NCI-H524 (cell line): ENCODE measurements around the gene HTR5A.

Experiments used
- DNase-seq, 2 experiments: peaks; one replicate each; lab custom pipeline; 2025; lab: John Stamatoyannopoulos, UW

HTR5A gene

DNA sequence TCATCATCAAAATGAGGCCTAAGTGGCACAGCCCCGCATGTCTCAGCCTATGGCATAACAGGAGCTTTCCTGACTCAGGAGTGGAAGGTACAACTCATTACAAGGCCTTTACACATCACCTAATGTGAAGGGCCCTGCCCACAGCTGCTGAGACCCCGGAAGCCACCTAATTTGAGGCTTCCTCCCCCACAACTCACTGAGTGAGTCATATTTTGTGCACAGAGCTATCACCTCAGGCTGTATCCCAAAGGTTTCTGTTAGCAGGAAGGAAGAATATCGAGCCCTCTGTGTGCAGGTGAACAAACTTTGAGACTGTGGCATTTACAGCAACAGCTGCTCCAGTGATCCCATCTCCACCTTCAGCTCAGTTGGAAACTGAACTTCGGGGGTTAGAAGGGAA is 20.6 kb downstream of the HTR5A start:
- DNase-seq, result no peak

DNA sequence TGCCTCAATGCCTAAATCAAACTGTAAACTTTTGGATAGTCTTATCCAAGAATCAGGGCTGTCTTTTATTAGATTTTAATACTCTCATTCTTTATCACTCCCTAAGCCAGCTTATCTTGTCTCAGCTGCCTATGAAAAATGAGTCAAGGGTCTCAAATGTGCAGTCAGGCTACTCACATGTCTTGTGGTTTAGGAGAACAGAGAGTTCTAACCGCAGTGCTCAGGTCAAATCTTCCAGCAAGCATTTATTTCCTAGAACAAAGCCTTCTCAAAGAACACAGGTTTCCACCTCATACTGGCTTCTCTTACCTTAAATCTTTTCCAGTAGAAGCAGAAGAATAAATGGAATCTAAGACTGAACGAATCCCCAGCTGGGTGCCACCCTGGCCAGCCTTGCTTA is 23.5 kb downstream of the HTR5A start:
- no peak for DNase-seq

DNA sequence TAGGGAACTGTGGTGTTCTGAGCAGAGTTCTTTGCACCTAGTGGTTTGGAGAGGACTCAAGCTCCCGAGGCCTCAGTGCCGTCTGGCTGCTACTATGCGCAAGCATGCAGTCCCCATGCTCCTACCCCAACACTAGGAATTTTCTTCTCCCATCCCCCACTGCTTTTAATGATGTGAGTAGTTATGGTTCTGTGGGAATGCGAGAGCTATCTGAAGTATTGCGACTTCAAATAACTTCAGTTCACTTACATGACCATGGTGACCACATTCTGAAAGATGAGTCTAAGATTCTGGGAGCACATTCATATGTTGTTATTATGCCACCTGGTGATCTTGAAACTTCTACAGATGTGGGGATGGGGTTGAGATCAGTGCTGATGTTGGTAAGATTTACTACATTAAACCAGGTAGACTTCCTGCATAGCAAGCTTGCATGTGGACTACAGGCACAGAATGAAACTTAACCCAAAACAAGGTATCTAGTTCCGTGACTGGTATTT is 24.6 kb downstream of the HTR5A start:
- DNase-seq, result no peak

DNA sequence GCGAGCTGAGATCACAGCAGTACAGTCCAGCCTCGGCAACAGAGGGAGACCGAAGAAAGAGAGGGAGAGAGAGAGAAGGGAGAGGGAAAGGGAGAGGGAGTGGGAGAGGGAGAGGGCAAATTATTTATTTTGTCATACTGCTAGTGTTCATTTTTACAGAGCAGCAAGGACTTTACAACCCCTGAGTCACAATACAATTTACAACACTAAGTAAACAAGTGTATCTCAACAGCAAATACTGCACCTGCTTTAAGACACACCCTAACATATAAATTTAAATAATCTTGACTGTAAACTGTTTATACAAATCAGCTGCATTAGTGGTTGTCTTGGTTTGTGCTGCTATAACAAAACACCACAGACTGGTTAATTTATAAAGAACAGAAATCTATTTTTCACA is 27.2 kb downstream of the HTR5A start:
- no peak for DNase-seq

DNA sequence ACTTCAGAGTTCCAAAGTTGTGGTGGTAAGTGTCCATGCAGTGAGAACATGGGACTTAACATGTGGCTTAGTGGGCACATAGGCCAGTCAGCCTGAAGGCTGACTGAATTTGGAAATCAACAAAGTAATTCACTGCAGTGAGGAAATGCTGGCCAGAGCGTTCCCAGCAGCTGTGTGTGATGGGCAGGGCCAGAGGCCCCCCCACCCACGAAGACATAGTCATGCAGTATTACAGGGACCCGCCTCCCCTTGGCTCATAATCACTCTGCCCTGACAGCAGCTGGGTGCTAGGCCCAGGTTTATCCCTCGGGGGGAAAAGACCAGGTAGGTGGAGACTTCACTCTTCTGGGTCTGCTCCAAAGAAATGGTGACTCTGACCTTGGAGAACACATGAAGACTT is 33.7 kb downstream of the HTR5A start:
- DNase-seq, result no peak

DNA sequence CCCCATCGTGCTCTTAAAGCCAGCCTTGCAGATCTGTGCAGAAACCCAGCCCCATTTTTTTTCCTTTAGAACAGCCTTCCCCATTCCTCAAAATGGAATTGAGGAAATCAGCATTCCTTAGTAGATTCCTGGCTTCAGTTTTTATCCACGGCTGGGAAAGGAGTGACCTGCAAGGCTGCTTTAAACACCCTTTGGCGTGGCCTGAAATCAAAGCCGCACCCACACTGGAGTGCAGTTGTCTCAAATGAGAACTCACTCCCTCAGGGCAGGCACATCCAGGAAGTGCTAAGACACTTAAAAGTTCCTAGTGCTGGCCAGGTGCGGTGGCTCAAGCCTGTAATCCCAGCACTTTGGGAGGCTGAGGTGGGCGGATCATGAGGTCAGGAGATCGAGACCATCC is 34.8 kb downstream of the HTR5A start:
- no peak for DNase-seq

DNA sequence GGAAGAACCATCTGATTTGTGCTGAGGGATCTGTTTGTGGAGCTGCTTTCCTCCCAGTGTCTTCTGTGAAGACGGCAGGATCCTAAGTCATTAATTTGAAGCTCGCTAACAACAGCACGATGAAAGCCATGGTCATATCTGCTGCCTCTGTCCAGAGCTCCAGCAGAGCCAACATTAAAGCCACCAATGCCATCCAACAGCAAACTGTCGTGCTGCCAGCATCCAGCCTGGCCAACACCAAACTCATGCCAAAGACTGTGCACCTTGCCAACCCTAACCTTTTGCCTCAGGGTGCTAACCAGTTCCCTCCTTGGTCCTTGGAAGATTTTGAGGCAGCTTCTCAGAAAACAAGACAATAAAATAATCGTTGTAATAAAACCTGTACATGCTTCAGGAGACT is 36.2 kb downstream of the HTR5A start:
- no peak for DNase-seq

DNA sequence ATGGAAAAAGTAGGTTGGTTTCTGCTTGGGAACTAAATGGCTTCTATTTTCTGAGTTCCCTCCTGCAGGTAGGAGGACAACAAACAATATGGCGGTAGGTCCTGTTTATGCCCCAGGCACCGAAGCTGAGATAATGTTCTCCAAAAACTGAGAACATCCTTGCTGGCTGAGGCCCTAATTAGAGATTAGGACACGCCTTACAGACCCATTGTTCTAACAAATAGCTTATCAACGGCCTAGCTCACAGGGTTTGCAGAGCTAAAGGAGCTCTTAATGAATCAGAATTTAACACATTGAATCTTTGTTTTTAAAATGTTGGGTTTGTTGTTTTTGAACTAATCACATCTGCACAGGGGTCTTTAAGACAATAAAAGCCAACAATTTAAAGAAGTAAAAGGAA is 37.0 kb downstream of the HTR5A start:
- no peak for DNase-seq

DNA sequence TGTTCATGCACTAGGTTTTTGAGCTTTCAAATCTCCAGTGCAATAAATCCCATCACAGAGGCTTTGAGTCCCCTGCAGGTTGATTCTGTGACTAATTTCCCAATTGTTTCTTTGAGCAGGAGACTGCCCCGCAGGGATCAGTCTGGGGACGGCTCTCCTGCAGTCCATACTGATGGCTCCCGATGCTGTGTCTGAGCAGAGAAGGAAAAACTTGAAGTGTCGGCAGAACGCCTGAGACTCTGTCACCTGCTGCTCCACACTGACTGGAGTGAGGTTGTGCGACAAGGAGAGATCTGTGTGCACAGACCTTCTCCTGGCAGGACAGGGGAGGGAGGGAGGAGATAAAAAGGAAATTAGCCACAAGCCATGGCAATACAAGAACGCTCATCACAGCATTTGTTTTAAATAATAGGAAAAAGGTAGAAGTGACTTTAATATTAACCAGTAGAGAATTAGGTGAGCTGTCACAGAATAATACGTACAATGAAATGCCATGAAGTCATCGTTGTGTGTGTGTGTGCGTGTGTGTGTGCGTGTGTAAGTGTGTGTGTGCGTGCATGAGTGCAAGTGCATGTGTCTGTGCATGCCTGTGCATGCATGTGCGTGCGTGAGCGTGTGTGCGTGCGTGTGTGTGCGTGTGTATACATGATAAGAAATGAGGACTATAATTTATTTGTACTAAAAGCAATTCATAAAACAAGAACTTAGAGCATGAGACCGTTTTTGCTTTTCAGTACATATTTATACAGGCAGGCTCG is 38.2 kb downstream of the HTR5A start:
- no peak for DNase-seq

DNA sequence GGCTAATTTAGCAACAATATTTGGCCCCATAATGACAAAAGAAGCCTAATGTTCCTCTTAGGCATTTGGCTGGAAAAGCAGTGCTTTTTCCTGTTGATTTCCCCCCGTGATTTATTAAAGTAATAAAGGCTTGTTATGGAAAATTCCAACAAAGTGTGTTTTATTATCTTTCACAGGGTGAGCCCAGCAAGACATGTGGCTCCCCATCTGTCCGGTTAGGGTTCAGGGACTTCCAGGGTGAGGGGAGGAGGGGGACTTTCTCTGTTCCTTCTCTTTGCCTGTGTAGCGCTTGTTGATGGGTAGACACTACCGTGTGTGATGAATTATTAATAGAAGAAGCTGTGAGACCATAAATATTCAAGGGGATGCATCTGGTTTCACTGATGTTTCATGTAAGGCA is 39.0 kb downstream of the HTR5A start:
- DNase-seq, result peak in 1 of 2 experiments; percentile 48

DNA sequence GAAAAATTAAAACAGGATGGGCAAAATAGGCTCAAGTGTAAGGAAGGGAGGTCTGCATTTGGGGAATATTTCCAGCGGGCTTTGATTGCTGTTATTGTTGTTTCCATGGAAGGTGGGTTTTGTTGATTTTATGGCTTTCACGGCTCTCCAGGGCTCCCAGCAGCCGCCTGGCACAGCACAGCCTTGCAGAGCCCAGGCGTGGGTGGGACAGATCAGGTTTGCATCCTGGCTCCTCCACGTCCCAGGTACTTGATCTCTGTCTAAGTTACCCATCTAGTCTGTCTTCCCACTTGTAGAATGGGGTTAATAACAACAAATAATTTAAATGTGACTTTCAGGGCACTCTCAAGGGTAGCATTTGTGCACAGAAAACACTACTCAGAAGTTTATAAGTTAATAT is 45.2 kb downstream of the HTR5A start:
- DNase-seq, result no peak

DNA sequence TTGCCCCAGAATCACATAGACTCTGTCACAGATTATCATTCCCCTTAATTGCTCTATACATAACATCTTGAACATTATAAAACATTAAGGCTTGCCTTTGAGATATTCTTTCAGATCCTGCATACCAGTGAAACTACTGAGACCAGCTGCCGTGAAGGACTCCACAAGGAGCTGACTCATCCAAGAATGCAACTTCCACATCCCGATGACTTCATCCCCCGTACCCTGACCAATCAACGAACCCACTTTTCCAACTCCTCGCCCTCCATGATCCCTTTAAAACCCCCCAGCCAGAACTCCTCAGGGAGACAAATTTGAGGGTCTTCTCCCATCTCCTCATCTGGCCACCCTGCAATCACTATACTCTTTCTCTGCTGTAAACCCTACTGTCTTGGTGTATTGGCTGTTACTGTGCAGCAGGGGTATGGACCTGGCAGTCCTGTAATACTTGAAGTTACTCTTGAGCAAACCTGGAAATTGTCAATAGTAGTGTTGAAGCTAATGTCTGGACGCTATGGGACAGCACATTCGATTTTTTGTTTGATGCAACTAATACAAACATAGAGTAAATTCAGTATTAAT is 49.8 kb downstream of the HTR5A start:
- no peak for DNase-seq

DNA sequence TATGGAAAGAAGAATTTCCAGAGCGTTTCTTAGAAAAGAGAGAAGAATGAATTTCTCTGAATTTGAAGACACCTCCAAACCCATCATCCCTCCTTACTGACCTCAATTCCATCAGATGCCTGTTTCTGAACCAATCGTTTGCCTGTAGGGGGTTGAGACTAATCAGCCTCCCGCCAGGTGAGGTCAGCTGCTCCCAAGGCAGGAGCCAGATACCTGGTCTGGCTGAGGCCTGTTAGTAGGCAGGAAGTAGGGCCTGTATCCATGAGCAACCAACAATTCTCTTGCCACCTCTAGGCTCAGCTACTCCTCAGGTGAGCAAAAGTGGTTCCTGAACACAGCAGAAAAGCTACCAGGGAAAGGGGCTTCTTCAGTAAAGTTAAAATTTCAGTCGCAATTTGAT is 50.3 kb downstream of the HTR5A start:
- no peak for DNase-seq

DNA sequence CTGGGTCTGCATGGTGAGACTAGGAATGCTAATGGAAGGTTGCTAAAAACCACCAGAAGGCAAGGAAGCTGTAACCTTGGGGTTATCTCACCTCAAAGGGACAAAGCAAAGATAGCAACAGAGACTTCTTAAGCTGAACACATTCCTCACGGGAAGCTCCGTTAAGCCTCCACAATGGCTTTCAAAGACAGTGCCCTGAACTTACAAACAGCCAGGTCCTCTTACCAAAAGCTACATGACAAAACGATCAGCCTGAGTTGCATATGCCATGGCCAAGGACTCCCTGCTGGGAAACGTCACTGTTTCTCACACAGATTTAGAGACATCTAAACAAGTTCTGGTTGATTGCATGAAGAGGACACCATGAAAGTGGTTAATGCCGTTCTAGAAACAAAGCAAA is 52.7 kb downstream of the HTR5A start:
- DNase-seq, result no peak

DNA sequence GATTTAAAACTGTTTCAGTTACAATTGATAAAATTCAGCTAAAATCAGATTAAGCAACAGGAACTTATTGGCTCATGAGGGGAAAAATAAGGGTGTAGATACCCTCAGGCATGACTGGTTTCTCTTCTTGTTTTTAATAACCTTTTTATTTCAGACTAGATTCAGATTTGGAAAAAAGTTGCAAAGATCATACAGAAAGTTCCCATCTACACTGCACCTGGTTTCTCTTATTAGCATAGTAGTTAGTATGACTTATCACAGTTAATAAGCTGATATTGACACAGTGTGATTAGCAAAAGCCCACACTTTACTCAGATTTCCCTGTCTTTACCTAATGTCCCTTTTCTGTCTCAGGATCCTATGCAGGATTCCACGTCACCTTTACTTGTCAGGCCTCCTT is 53.3 kb downstream of the HTR5A start:
- no peak for DNase-seq

DNA sequence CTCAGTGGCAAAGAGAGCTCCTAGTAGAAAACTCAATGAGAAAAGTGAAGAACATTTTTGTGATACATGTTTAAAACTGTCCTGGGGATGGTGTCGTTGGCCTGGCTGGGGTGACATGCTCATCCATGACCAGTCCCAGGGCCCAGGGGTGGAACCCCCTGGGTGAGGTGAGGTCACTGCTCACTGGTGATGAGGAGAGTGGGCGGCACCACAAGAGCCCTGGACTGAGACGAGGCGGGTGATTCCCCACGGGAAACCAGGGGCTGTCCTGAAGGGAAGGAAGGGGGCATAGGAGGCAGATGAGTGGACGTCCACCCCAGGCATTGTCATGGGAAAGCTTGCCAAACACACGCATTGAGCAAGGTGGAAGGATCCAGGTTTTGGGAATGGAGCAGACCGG is 54.6 kb downstream of the HTR5A start:
- no peak for DNase-seq

DNA sequence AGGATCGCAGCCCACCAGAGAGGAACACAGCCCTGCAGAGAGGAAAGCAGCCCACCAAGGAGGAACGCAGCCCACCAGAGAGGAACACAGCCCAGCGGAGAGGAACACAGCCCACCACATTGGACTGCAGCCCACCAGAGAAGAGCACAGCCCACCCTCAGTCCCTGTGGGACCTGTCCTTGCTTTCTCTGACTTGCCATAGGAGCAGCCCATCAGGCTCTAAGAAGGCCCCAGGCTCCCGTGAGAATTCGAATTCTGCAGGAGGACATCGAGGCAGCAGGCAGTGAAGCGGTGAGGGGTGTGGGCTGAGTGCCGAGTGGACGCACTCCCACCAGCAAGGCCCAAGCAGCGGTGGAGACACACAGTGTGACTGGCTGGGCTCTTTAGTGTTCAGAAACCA is 59.1 kb downstream of the HTR5A start:
- no peak for DNase-seq

DNA sequence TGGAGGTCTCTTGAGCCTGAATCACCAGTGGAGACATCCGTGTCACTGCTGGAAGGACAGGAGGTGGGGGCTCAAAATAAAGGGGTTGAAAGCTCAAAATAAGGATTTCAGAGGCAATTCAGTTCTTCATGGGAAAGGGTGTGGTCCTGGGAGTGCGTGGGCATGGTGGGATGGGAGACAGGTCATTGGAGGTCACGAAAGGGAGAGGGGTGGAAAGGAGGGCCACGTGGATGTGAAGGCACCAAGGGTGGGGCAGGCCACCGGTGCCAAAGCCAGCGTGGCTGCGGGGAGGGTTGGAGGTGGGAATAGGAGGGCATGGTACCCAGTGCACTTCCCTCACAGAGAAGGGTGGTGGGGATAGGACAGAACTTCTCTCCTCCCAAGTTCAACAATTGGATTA is 59.7 kb downstream of the HTR5A start:
- DNase-seq, result no peak

DNA sequence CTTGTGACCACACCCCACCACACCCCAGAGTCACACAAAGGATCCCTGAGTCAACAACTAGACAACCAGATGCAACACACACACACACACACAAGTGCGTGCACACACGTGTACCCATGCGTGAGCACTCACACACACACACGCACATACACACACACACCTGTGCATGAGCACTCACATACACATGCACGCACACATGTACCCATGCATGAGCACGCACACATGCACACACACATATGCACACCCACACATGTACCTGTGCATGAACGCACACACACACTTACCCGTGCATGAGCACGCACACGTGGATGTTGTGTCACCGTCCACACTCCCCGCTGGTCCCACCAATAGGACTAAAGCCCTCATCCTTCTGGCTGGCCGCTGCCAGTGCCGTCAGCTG is 60.4 kb downstream of the HTR5A start:
- DNase-seq, result no peak

DNA sequence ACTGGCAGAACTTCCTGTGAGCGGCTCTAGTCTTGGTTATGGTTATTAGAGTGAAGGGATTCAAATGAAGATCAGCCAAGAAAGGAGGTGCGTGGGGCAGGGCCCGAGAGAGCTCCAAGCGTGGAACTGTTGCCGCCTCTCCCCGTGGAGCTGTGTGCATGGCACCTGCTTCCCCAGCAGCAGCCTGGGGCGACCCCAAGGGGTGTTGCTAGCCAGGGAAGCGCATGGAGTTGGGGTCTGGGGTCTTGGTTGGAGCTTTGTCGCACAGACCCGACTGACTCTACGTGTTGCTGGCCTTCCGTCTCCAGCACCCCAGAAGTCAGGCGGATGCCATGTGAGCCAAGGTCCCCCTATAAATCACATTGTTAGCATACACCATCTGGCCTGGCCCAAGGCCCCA is 61.0 kb downstream of the HTR5A start:
- DNase-seq, result no peak

DNA sequence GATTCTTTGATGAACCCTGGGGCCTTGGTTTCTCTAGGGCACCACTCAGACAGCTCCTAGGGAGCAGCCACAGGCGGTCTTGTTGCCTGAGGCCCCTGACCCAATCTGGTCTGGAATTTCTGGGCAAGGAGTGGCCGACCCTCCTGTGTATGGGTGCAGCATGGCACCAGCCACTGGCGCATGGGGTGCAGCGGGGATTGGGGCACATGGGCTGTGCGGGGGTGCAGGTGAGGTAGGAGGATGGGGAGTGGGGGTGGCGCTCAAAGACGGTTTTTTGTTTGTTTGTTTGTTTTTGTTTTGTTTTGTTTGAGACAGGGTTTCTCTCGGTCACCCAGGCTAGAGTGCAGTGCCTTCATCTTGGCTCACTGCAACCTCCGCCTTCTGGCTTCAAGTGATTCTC is 62.3 kb downstream of the HTR5A start:
- no peak for DNase-seq

DNA sequence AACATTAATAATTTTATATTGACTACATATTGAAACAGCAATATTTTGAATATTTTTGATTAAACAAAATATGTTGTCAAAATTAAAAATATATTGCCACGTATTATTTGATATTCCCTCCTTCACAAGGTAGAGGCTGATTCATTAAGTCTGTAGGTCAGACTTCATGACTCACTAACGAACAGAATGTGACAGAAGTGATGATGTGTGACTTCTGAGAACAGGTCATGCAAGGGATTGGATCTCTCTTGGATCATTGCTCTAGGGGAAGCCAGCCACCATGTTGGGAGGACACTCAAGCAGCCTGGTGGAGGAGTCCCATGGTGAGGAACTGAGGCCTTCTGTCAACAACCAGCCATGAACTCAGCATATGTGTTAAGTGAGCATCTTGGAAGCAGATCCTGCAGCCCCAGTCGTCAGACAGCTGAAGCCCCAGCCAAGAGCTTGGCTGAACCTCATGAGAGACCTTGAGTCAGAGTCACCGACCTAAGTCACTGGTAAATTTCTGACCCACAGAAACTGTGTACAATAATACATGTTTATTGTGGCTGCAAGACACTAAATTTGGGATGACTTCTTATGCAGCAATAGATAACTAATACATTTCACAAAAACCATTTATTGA is 66.6 kb downstream of the HTR5A start:
- no peak for DNase-seq
